NCI-H2196 treated with DMSO at 0.1 percent for 48 hours (cell line): ENCODE results near the gene CDCA7L.
"Not testable (repeated sequence)": the region's sequence is repeated elsewhere in the genome, so short reads cannot be mapped to it uniquely, and the experiment has no call there.

Experiments used
- DNase-seq: peaks from one replicate; lab custom pipeline; 2025; ENCODE audit not compliant: unreplicated experiment; lab: John Stamatoyannopoulos, UW

CDCA7L gene

DNA sequence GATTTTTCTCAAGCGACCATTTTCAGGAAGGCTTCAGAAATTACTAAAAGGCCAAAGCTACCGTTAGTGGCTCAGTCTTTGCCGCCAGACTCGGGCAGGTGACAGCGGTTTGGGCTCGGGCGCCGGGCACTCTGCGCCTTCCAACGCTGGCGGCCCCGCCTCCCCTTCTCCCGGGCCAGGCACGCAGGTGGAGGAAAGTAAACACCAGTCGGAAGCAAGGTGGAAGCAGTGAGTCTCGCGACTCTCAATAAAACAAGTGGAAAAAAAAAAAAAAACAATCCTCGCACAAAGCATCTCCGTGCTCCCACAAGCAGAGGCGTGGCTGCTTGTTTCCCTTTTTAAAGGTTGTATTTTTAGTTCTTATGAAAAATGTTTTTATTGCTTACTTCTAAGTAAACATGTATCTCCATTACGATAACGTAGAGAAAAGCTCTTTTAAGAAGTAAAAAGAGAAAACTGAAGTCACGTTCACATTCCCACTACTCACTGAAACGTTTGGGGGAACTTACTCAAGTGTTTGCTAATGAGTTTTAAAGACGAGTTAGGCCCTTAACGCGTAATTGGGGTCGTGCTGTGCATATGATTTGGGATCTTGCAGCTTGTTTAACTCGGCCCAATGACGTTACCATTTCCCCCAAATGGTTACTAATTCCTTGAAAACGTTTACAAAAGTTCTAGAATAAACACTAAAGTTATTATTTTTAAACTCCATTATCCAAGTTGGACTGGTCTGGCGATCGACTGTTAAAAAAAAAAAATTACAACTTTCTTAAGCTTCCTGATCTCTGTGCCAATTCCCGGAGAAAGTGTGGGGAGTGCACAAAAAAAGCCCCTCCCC is 864 bp downstream of the CDCA7L start:
- DNase-seq: peak; percentile 55

GRCh38 chr7:21943436-21943835 is 2.3 kb downstream of the CDCA7L start:
- no peak for DNase-seq

DNA sequence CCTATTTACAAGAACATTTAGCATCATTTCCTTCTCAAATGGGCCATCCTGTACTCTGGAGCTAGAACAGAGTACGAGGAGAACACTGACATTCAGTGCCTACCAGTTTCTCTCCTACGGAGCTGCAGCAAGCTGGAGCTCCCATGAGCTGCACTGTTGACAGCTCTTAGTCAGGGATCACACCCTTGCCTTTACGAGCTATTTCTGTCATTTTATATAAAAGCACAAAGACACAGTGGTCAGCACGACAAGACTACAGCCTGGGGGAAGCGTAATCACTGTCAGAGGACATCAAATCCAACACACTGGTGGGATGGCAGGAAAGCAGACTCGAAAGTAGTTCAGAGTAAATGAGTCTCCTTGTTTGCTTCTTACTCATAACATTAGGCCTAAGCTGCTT is 2.7 kb downstream of the CDCA7L start:
- no peak for DNase-seq

GRCh38 chr7:21941611-21942141 is 4.0 kb downstream of the CDCA7L start:
- DNase-seq: no peak

GRCh38 chr7:21939858-21940372 is 5.8 kb downstream of the CDCA7L start:
- no peak for DNase-seq

- DNase-seq: peak; percentile 41
These were observed 6.4 kb downstream of the CDCA7L start for GRCh38 chr7:21939136-21939857.

GRCh38 chr7:21938463-21938862 is 7.2 kb downstream of the CDCA7L start:
- no peak for DNase-seq

DNA sequence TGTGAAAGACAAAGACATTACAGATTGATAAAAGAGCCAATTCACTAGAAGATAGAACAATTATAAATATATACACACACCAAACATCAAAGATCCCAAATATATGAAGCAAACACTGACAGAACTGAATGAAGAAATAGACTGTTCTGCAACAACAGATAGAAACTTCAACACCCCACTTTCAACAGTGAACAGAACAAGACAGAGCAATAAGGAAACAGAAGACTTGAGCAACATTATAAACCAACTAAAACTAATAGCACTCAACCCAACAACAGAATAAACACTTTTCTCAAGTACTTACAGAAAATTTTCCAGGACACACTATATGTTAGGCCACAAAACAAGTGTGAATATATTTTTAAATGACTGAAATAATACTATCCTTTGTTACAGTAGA is 10.9 kb downstream of the CDCA7L start:
- DNase-seq: no peak

DNA sequence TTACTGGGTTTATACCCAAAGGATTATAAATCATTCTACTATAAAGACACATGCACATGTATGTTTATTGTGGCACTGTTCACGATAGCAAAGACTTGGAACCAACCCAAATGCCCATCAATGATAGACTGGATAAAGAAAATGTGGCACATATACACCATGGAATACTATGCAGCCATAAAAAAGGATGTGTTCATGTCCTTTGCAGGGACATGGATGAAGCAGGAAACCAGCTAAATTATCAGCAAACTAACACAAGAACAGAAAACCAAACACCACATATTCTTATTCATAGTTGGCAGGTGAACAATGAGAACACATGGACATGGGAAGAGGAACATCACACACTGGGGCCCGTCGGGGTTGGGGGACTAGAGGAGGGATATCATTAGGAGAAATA is 12.4 kb downstream of the CDCA7L start:
- DNase-seq: not testable (repeated sequence)

DNA sequence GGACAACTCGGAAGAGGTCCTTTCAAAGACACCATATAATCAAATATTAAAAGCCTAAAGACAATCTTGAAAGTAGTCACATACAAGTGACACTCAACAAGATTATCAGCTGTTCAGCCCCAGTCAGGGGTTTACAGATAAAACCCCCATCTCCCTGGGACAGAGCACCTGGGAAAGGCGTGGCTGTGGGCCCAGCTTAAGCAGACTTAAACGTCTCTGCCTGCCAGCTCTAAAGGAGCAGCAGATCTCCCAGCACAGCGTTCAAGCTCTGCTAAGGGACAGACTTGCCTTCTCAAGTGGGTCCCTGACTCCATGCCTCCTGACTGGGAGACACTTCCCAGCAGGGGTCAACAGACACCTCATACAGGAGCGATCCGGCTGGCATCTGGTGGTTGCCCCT is 18.0 kb downstream of the CDCA7L start:
- DNase-seq: no peak

DNA sequence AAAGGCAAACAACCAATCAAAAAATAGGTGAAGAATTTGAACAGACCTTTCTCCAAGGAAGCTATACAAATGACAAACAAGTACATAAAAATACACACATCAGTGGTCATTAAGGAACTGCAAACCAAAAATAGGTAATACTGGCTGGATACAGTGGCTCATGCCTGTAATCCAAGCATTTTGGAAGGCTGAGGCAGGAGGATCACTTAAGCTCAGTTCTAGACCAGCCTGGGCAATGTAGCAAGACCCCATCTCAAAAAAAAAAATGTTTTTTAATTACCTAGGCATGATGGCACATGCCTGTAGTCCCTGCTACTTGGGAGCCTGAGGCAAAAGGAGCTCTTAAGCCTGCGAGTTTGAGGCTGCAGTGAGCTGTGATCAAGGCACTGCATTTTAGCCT is 19.3 kb downstream of the CDCA7L start:
- no peak for DNase-seq

DNA sequence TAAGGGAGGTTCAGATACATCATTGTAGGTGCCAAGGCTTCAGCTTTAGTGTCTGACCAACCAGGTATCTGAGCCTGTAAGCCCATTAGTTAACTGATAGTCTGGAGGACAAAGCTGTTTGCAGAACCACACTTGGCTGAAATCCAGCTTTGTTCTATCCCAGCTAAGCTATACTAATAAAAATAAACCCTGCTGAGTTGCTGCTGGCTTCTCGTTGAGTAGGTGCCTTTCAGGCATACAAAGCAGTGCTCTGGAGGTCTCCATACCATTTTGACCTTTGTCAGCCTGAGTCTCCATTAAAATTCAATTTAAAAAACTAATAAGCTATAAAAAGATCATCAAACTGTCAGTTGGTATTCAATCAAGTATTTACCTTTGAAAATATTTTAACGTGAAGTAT is 22.0 kb downstream of the CDCA7L start:
- peak; percentile 54 for DNase-seq

GRCh38 chr7:21922605-21923004 is 23.1 kb downstream of the CDCA7L start:
- DNase-seq: no peak

DNA sequence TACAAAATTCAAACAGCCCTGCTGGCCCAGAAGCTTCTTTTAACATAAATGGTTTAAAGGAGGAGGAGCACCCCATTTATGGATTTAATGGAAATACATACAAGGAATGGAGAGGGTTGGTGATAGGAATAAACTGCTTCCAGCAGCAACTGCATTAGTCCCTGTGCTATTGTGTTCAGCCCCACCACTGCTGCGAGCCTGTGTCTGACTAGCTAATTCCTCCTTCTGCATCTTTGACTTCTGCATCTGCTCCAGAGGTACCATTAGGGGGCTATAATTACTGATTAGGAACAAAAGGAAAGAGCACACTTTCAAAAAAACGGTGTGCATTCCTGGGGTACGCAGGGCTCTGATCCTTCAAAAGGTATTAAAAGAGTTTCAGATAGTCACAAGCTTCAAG is 24.8 kb downstream of the CDCA7L start:
- DNase-seq: no peak

GRCh38 chr7:21918216-21918615 is 27.5 kb downstream of the CDCA7L start:
- no peak for DNase-seq

- no peak for DNase-seq
These were observed 29.1 kb downstream of the CDCA7L start for GRCh38 chr7:21916629-21917028.

GRCh38 chr7:21916176-21916575 is 29.5 kb downstream of the CDCA7L start:
- no peak for DNase-seq

DNA sequence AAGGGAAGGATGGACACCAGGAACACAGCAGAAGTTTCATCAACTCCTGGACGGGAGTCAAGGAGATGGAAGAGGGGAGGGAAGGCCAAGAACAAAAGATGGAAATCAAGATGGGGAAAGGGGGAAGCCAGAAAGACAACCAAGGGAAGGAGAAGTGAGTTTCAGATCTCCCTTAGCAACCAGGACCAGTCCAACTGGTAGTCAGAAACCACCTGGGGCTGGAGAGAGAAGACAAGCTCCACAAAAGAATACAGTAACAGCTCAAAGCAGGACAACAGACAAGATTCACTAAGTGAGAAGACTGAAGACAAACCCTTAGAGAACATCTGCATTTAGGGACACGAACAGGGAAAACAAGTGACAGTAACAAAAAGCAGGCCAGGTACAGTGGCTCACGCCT is 30.6 kb downstream of the CDCA7L start:
- no peak for DNase-seq

DNA sequence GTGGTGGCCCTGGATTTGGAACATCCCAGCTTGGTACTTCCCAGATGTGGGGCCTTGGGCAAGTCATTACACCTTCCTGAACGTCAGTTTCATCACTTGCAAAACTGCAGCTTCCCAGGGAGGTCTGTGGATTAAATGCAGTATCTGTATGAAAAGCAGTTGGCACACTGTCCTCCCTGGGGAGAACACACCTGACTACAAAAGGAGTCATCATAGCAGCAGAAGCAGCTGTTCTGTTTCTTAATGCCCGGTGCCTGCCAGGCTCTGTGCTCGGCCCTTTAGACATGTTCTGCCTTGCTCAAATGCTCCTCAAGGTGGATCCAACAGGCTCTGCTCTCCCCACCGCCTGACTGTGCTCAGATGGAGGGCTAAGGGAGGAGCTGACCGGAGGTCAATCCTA is 31.0 kb downstream of the CDCA7L start:
- DNase-seq: no peak

DNA sequence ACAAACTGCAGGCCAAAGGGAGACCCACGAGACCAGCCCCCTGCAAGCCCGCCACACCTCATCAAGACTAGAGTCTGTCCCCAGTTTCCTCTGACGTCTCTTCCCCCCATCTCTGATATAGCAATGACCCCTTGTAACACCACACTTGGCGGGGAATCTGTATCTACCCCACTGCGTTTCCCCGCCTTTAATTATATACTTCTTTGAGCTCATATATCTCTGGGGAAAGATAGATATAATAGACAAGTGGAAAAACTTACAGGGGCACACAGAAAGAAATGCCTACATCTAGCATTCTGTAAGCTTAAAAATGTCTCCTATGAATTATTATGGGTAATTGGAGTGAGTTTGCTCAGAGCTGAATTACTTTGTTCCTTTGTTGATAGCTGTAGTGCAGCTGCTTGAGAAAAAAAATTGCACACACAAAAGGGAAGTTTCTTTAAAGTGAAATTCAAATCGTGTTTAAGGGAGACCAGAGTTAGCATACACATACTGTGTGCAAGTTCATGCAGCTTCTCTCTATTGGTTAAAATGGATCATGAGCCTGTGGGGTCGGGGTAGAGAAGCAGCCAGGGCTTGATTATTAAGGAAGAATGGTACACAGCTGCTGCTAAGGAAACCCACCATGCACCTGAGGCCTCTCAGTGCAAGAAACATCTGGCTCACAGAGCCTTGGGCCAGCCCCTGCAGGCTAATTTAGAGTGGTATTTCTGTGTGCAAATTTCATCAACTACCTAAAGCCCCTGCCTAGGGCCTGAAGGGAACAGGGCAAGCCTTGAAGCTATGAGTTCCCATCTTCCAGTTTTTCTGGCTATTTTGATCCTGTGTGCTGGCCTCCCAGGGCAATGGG is 32.5 kb downstream of the CDCA7L start:
- DNase-seq: no peak

GRCh38 chr7:21912305-21912704 is 33.4 kb downstream of the CDCA7L start:
- no peak for DNase-seq
